Measurements from ENCODE around the gene KBTBD2. TPM values are rescaled to one million over a fixed set of nuclear protein-coding genes. Genes with fewer than 3 reads are reported as not detected.

KBTBD2 gene
- total RNA-seq, 1 donor from 2014 or later, result 53.6 TPM

- Mint-ChIP-seq H3K27me3 (ENCODE audit: unreplicated experiment) (peaks cover 33% of the 10 kb centered on the region), H3K36me3 (ENCODE audit: low read depth, unreplicated experiment) (peaks cover 16% of the 10 kb centered on the region), H3K27ac (ENCODE audit: unreplicated experiment) (peak overlapping the region; percentile 98), H3K4me3 (ENCODE audit: unreplicated experiment) (peak overlapping the region; percentile 98), H3K4me1 (ENCODE audit: unreplicated experiment) (peaks cover 72% of the 10 kb centered on the region), H3K9me3 (ENCODE audit: unreplicated experiment) (no peaks in the 10 kb centered on the region)
- DNase-seq (ENCODE audit: low spot score), result no peak
- no peak for TF ChIP-seq CTCF (IDR thresholded peaks at IDR 0.05; ENCODE audit: unreplicated experiment)
Measured at GRCh38 chr7:32890010-32890792, 1.4 kb downstream of the KBTBD2 start.

- H3K4me1 Mint-ChIP-seq (ENCODE audit: unreplicated experiment), result peaks cover 69% of the 10 kb centered on the region
- H3K36me3 Mint-ChIP-seq (ENCODE audit: low read depth, unreplicated experiment), result peaks cover 13% of the 10 kb centered on the region
- no peaks in the 10 kb centered on the region for H3K9me3 Mint-ChIP-seq (ENCODE audit: unreplicated experiment)
- peak overlapping the region; percentile 38 for H3K27ac Mint-ChIP-seq (ENCODE audit: unreplicated experiment)
- TF ChIP-seq CTCF (IDR thresholded peaks at IDR 0.05; ENCODE audit: unreplicated experiment), result no peak
- H3K27me3 Mint-ChIP-seq (ENCODE audit: unreplicated experiment), result peaks cover 30% of the 10 kb centered on the region
- DNase-seq (ENCODE audit: low spot score), result no peak
- H3K4me3 Mint-ChIP-seq (ENCODE audit: unreplicated experiment), result peak overlapping the region; percentile 57
Measured at GRCh38 chr7:32888505-32888904, 3.1 kb downstream of the KBTBD2 start.

- H3K27me3 Mint-ChIP-seq (ENCODE audit: unreplicated experiment), result peaks cover 20% of the 10 kb centered on the region
- no peak overlapping the region for H3K27ac Mint-ChIP-seq (ENCODE audit: unreplicated experiment)
- peaks cover 57% of the 10 kb centered on the region for H3K4me1 Mint-ChIP-seq (ENCODE audit: unreplicated experiment)
- no peak for TF ChIP-seq CTCF (IDR thresholded peaks at IDR 0.05; ENCODE audit: unreplicated experiment)
- peaks cover 10% of the 10 kb centered on the region for H3K36me3 Mint-ChIP-seq (ENCODE audit: low read depth, unreplicated experiment)
- H3K4me3 Mint-ChIP-seq (ENCODE audit: unreplicated experiment), result no peak overlapping the region
- DNase-seq (ENCODE audit: low spot score), result no peak
- H3K9me3 Mint-ChIP-seq (ENCODE audit: unreplicated experiment), result no peaks in the 10 kb centered on the region
Measured at GRCh38 chr7:32887395-32887794, 4.2 kb downstream of the KBTBD2 start.

GRCh38 chr7:32881074-32881982, 10.2 kb downstream of the KBTBD2 start:
- Mint-ChIP-seq H3K9me3 (ENCODE audit: unreplicated experiment) (no peaks in the 10 kb centered on the region), H3K36me3 (ENCODE audit: low read depth, unreplicated experiment) (peaks cover 4% of the 10 kb centered on the region), H3K27me3 (ENCODE audit: unreplicated experiment) (peaks cover 4% of the 10 kb centered on the region), H3K27ac (ENCODE audit: unreplicated experiment) (no peak overlapping the region), H3K4me3 (ENCODE audit: unreplicated experiment) (no peak overlapping the region), H3K4me1 (ENCODE audit: unreplicated experiment) (peaks cover 27% of the 10 kb centered on the region)
- no peak for DNase-seq (ENCODE audit: low spot score)
- TF ChIP-seq CTCF (IDR thresholded peaks at IDR 0.05; ENCODE audit: unreplicated experiment), result no peak
